ENCODE results near the gene TTC7B.

TTC7B gene

GRCh38 chr14:90512329-90512991 lies 303.8 kb downstream of the TTC7B start:
- POLR2A ChIA-PET = no interaction called here
- no peak for DNase-seq (ENCODE audit: low read depth, low spot score)
- TF ChIP-seq CTCF (IDR thresholded peaks at IDR 0.05; ENCODE audit: insufficient read depth, low read length, missing control alignments) = no peak
- H3K4me3 ChIP-seq (ENCODE audit: low read depth, low read length) = no peak overlapping the region
- CTCF ChIA-PET = no interaction called here

GRCh38 chr14:90511795-90512328 lies 304.4 kb downstream of the TTC7B start:
- no peak overlapping the region for H3K4me3 ChIP-seq (ENCODE audit: low read depth, low read length)
- ChIA-PET POLR2A (no interaction called here), CTCF (no interaction called here)
- no peak for TF ChIP-seq CTCF (IDR thresholded peaks at IDR 0.05; ENCODE audit: insufficient read depth, low read length, missing control alignments)
- DNase-seq (ENCODE audit: low read depth, low spot score) = no peak

DNA sequence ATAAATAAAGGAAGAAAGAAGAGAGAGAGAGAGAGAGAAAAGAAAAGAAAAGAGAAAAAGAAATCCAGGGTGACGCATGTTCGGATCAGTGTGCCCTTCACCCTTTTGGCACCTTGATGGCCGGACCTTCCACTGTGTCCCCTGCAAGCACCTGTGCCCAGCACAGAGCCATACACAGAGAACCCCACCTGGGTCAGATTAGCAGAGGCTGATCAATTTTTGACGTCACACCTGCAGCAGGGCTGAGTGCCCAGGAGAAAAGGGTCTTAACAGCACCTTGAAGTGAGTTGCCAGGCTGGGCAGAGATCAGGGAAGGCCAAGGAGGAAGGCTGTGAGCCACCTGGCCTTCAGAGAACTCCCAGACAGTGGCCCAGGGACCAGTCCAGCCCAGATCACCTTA lies 305.0 kb downstream of the TTC7B start:
- H3K4me3 ChIP-seq (ENCODE audit: low read depth, low read length) = no peak overlapping the region
- no peak for DNase-seq (ENCODE audit: low read depth, low spot score)
- POLR2A ChIA-PET = no interaction called here
- TF ChIP-seq CTCF (IDR thresholded peaks at IDR 0.05; ENCODE audit: insufficient read depth, low read length, missing control alignments) = no peak
- CTCF ChIA-PET = no interaction called here

GRCh38 chr14:90510159-90510558 lies 306.1 kb downstream of the TTC7B start:
- DNase-seq (ENCODE audit: low read depth, low spot score) = no peak
- POLR2A ChIA-PET = no interaction called here
- TF ChIP-seq CTCF (IDR thresholded peaks at IDR 0.05; ENCODE audit: insufficient read depth, low read length, missing control alignments) = no peak
- CTCF ChIA-PET = interaction anchor here (1.0 kb wide), 1 partner anchor 187 kb away, joined by 3 read pairs; no protein-coding TSS in a partner anchor
- H3K4me3 ChIP-seq (ENCODE audit: low read depth, low read length) = no peak overlapping the region

DNA sequence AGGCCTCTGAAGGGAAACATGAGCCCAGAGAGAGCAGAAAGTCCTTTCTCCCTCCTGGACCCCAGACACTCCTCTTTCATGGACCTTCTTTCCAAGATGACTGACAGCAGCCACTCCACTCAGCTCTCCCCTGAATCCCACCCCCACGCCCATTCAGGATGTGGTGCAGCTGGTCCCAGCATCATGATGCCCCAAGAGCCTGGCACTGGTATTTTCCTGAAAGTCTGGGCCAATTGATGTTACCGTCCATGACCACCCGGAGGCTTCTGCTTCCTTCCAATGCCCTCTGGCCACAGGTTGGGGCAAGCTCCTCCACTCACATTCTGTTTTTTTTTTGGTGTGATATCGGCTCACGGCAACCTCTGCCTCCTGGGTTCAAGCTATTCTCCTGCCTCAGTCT lies 306.8 kb downstream of the TTC7B start:
- no peak overlapping the region for H3K4me3 ChIP-seq (ENCODE audit: low read depth, low read length)
- POLR2A ChIA-PET = no interaction called here
- no peak for TF ChIP-seq CTCF (IDR thresholded peaks at IDR 0.05; ENCODE audit: insufficient read depth, low read length, missing control alignments)
- CTCF ChIA-PET = no interaction called here
- DNase-seq (ENCODE audit: low read depth, low spot score) = no peak

- no peak for TF ChIP-seq CTCF (IDR thresholded peaks at IDR 0.05; ENCODE audit: insufficient read depth, low read length, missing control alignments)
- H3K4me3 ChIP-seq (ENCODE audit: low read depth, low read length) = no peak overlapping the region
- POLR2A ChIA-PET = no interaction called here
- no peak for DNase-seq (ENCODE audit: low read depth, low spot score)
- CTCF ChIA-PET = no interaction called here
These were observed 307.5 kb downstream of the TTC7B start for GRCh38 chr14:90508536-90509254.
